K562 (cell line): ENCODE data around the gene TRMT44. TPM values are rescaled to one million over a fixed set of nuclear protein-coding genes. Genes with fewer than 3 reads are reported as not detected.

Experiments
- ATAC-seq: fragments of 200-7000 bp; cut with Tn5 transposase; 3 replicates; pipeline ENCODE4 v1.9.1; 2020; ENCODE audit warnings: moderate library complexity
- BruUV-seq: library from RNA; stranded (reverse); fragments of 400-500 nt; replicated peaks from 2 replicates; lab custom pipeline; 2021; lab: Mats Ljungman, UMichigan
- CTCF ChIA-PET: fragments of 300-600 bp; formaldehyde crosslinking; extraction: SDS; loops from one replicate; lab custom pipeline; 2021; ENCODE audit warnings: low intra/inter-chr PET ratio; lab: Yijun Ruan, JAX
- POLR2A ChIA-PET: fragments of 300-600, 350-650 bp; sonication (Branson Sonifier 250); formaldehyde crosslinking; extraction: SDS; loops from one replicate; lab custom pipeline; 2021; ENCODE audit warnings: antibody characterized with exemption, inconsistent platforms; lab: Yijun Ruan, JAX
- DNase-seq, 4 experiments: peaks; one replicate each; pipeline versions ENCODE4 v3.0.0 to v3.0.0-alpha.2; 2011 to 2018; ENCODE audit warnings: low spot score in 3 of 4, mixed read lengths in 3 of 4; ENCODE audit errors: extremely low read depth in 1 of 4
- FAIRE-seq: peaks from 2 replicates; lab custom pipeline; 2011; peaks lifted over from hg19 to GRCh38; lab: Jason Lieb, UNC
- H2AFZ ChIP-seq: 2 replicates; pipeline ENCODE4 v1.6.0; 2011; ENCODE audit warnings: low read depth, low read length, control low read depth, inconsistent platforms
- H3K27ac ChIP-seq: fragments of 200-600 bp; 3 replicates; pipeline ENCODE4 v1.8.0; 2011; ENCODE audit warnings: low read depth, mild to moderate bottlenecking, control low read depth, inconsistent platforms, low read length, moderate library complexity, mixed read lengths; ENCODE audit errors: extremely low read depth
- H3K27me3 ChIP-seq, 2 experiments: fragments of 300-600 bp in 1 of 2; 2 replicates in 1 of 2; 3 replicates in 1 of 2; pipeline versions ENCODE4 v1.6.0 to v1.8.0; 2011; ENCODE audit warnings: inconsistent platforms in 2 of 2, low read length in 2 of 2, mild to moderate bottlenecking in 1 of 2, mixed read lengths in 1 of 2, moderate library complexity in 1 of 2; ENCODE audit not compliant: control insufficient read depth in 2 of 2, insufficient read depth in 2 of 2
- H3K36me3 ChIP-seq: fragments of 300-600 bp; 3 replicates; pipeline ENCODE4 v1.8.0; 2011; ENCODE audit warnings: mild to moderate bottlenecking, low read length, inconsistent platforms; ENCODE audit not compliant: control insufficient read depth, insufficient read depth
- H3K4me1 ChIP-seq, 2 experiments: fragments of 200-600 bp in 1 of 2; replicated peaks in 1 of 2; 2 replicates in 1 of 2; 3 replicates in 1 of 2; pipeline versions ENCODE4 v1.5.1 to v1.8.0; 2011; ENCODE audit warnings: inconsistent platforms in 2 of 2, low read length in 2 of 2, mild to moderate bottlenecking in 1 of 2, mixed read lengths in 1 of 2, moderate library complexity in 1 of 2; ENCODE audit not compliant: control insufficient read depth in 2 of 2, insufficient read depth in 2 of 2
- H3K4me2 ChIP-seq: 2 replicates; pipeline ENCODE4 v1.6.1; 2011; ENCODE audit warnings: low read length, control low read depth, inconsistent platforms, mixed read lengths; ENCODE audit not compliant: insufficient read depth
- H3K4me3 ChIP-seq: fragments of 200-600 bp; sonication (generic), shearing (Covaris generic); 2 replicates; pipeline ENCODE4 v1.5.1; 2016; ENCODE audit warnings: control low read depth, inconsistent platforms
- H3K79me2 ChIP-seq: fragments of 200-600 bp; 3 replicates; pipeline ENCODE4 v1.8.0; 2011; ENCODE audit warnings: low read length, inconsistent platforms; ENCODE audit not compliant: control insufficient read depth, insufficient read depth
- H3K9ac ChIP-seq, 2 experiments: 2 replicates each; pipeline versions ENCODE4 v1.6.0 to v1.6.1; 2011; ENCODE audit warnings: low read depth in 2 of 2, low read length in 2 of 2, control low read depth in 1 of 2, inconsistent platforms in 1 of 2, mild to moderate bottlenecking in 1 of 2, mixed read lengths in 1 of 2; ENCODE audit not compliant: insufficient read depth in 1 of 2
- H3K9me1 ChIP-seq: one replicate; pipeline ENCODE4 v1.6.0; 2011; ENCODE audit warnings: inconsistent platforms, mild to moderate bottlenecking, low read length, moderate library complexity; ENCODE audit not compliant: control insufficient read depth, insufficient read depth
- H3K9me3 ChIP-seq: replicated peaks from 2 replicates; pipeline ENCODE4 v1.5.1; 2011; ENCODE audit warnings: low read depth, low read length, inconsistent platforms; ENCODE audit not compliant: control insufficient read depth, insufficient read depth
- H4K20me1 ChIP-seq: replicated peaks from 2 replicates; pipeline ENCODE4 v1.6.1; 2011; ENCODE audit warnings: low read length, inconsistent platforms, mixed read lengths; ENCODE audit not compliant: control insufficient read depth, insufficient read depth
- CTCFL ChIP-seq: IDR thresholded peaks from 2 replicates; pipeline ENCODE4 v1.6.1; 2011; ENCODE audit warnings: borderline replicate concordance, low read depth, mild to moderate bottlenecking, moderate library complexity, low read length; ENCODE audit not compliant: insufficient read depth, poor library complexity, severe bottlenecking
- NR3C1 ChIP-seq: sonication (generic); formaldehyde crosslinking; IDR thresholded peaks from 2 replicates; pipeline ENCODE4 v1.8.1; 2022; ENCODE audit warnings: missing genetic modification reagents
- RAD51 ChIP-seq: fragments of 450-650 bp; IDR thresholded peaks from 2 replicates; pipeline ENCODE4 v1.7.1; 2016; ENCODE audit warnings: low read depth, mild to moderate bottlenecking, borderline replicate concordance
- REST ChIP-seq, 2 experiments: fragments of 450-650 bp; formaldehyde crosslinking in 1 of 2; IDR thresholded peaks; 2 replicates each; pipeline versions ENCODE4 v1.4.0 to v1.6.1; 2014 to 2020; ENCODE audit warnings: mild to moderate bottlenecking in 2 of 2, borderline replicate concordance in 1 of 2, low read depth in 1 of 2
- ZNF395 ChIP-seq: fragments of 200-800 bp; sonication (Bioruptor generic); IDR thresholded peaks from 2 replicates; pipeline ENCODE4 v1.6.1; 2017; ENCODE audit warnings: missing genetic modification characterization, missing compliant biosample characterization
- ZNF644 ChIP-seq: fragments of 200-800 bp; sonication (Bioruptor generic); IDR thresholded peaks from 2 replicates; pipeline ENCODE4 v1.6.1; 2016; ENCODE audit warnings: low read depth, missing genetic modification characterization, missing compliant biosample characterization
- whole genome bisulfite sequencing: fragments of 100-300 bp; shearing (Covaris generic); methylation state at CpG from one replicate; pipeline ENCODE4 v1.1.6; 2016; ENCODE audit warnings: low coverage, mixed read lengths; ENCODE audit not compliant: insufficient coverage; ENCODE audit errors: missing lambda C conversion rate; 5-methylcytosine and 5-hydroxymethylcytosine counted together
- in situ Hi-C: fragments of 300-500 bp; cut with MboI; formaldehyde crosslinking; loops from 4 replicates; pipeline ENCODE4 v1.15.0; 2018; ENCODE audit warnings: inconsistent platforms, mixed read lengths
- intact Hi-C: fragments of 100-400 bp; cut with micrococcal nuclease; formaldehyde crosslinking; loops from 2 replicates; pipeline ENCODE4 v1.14.2; 2022
- polyA plus RNA-seq, 8 experiments: library from polyadenylated mRNA; depleted of rRNA in 4 of 8; stranded (reverse) in 5 of 8; unstranded in 3 of 8; fragments of >200 nt; fragmentation: Nextera tagmentation in 2 of 8; fragmentation: Illumina TruSeq in 1 of 8; extraction: Ambion mirVana in 2 of 8; extraction: Trizol in 1 of 8; gene quantifications; 2 replicates each; pipeline versions ENCODE4 v1.2.1 to v1.2.3, GENCODE V29; 2011 to 2014; ENCODE audit warnings: inconsistent platforms in 1 of 8, missing spikeins in 1 of 8
- total RNA-seq, 7 experiments: library from RNA; depleted of rRNA in 6 of 7; stranded (reverse); fragments of >200 nt in 6 of 7; fragmentation: Illumina TruSeq in 2 of 7; extraction: Trizol in 2 of 7; gene quantifications; 2 replicates each; pipeline versions ENCODE4 v1.2.1 to v1.2.3, GENCODE V29; 2011 to 2021; ENCODE audit warnings: low replicate concordance in 1 of 7

The TRMT44 gene
- total and polyA plus RNA-seq, 9 of the 15 experiments (the other 6 are each of a cell fraction or from before 2014, with no cell fraction given): 1.2 to 18.6 (median 10.0) TPM

GRCh38 chr4:8399298-8399697, 41.3 kb upstream of the TRMT44 start (continued):
- TF ChIP-seq ZNF395 (CRISPR knock-in tag) (no peak), NR3C1 (no peak), CTCFL (no peak)

- H3K4me2 ChIP-seq: no peak overlapping the region
- H3K79me2 ChIP-seq: no peaks in the 10 kb centered on the region
- no peaks in the 10 kb centered on the region for H3K36me3 ChIP-seq
- BruUV-seq: no TSS peak
- no peaks in the 10 kb centered on the region for H4K20me1 ChIP-seq
- H3K4me1 ChIP-seq: peaks cover 0 to 13% of the 10 kb centered on the region in 2 experiments; a peak in 1 of 5 replicates
- peak in 1 of 4 experiments; percentile 40 for DNase-seq
- ChIA-PET CTCF (interaction anchor here (4.9 kb wide), 1 partner anchor 159 kb away, joined by 69 read pairs; no protein-coding TSS in a partner anchor), POLR2A (interaction anchor here (0.6 to 0.9 kb wide), 5 partner anchors 10 to 105 kb away, joined by 3 to 4 read pairs (median 3); no protein-coding TSS in a partner anchor)
- no peaks in the 10 kb centered on the region for H3K9me1 ChIP-seq
- H2AFZ ChIP-seq: no peak overlapping the region
- H3K4me3 ChIP-seq: no peak overlapping the region
- H3K27me3 ChIP-seq: no peaks in the 10 kb centered on the region
- peak; percentile 86 for ATAC-seq
- H3K9me3 ChIP-seq: no peaks in the 10 kb centered on the region
- intact Hi-C loops (loop anchor here (5.0 to 10.0 kb wide), 2 partner anchors 78 to 226 kb away; no protein-coding TSS in a partner anchor), in situ Hi-C loops (loop anchor here (5.0 to 10.0 kb wide), 2 partner anchors 158 to 236 kb away; no protein-coding TSS in a partner anchor)
- H3K9ac ChIP-seq: no peak overlapping the region
- 44% methylated on average over 13 of the region's 13 CpGs for WGBS
- H3K27ac ChIP-seq: no peak overlapping the region
- FAIRE-seq: peak; percentile 6
- peak; percentile 22; the same call in 1 of the 2 replicates for TF ChIP-seq REST (IDR thresholded peaks at IDR 0.05; ENCODE audit: borderline replicate concordance)
- no peak for TF ChIP-seq REST (CRISPR knock-in tag; IDR thresholded peaks at IDR 0.05; ENCODE audit: low read depth)
- no peak for TF ChIP-seq ZNF644 (tag)
- peak; percentile 69 for TF ChIP-seq RAD51
These were observed 39.8 kb upstream of the TRMT44 start for GRCh38 chr4:8400632-8401325.
